Glomerular endothelial cell (primary cell): ENCODE data around the gene PLEKHB2. TPM values are rescaled to one million over a fixed set of nuclear protein-coding genes. Genes with fewer than 3 reads are reported as not detected.
"Not testable (repeated sequence)": the region's sequence is repeated elsewhere in the genome, so short reads cannot be mapped to it uniquely, and the experiment has no call there.

ENCODE experiments used
- DNase-seq: peaks from one replicate; pipeline ENCODE4 v3.0.0-alpha.2; 2011; ENCODE audit warnings: low read depth, low spot score; ENCODE audit errors: extremely low read depth
- total RNA-seq: library from RNA; depleted of rRNA; stranded (reverse); fragments of >200 nt; gene quantifications from 2 replicates; pipeline ENCODE4 v1.2.3, GENCODE V29; 2015

PLEKHB2 gene
- total RNA-seq, 1 donor from 2014 or later, result 113 TPM

GRCh38 chr2:131093696-131094462 lies 11.3 kb upstream of the PLEKHB2 start:
- DNase-seq, result no peak

- no peak for DNase-seq
Measured at GRCh38 chr2:131094463-131095281, 10.5 kb upstream of the PLEKHB2 start.

- DNase-seq, result no peak
Measured at GRCh38 chr2:131103165-131103564, 2.0 kb upstream of the PLEKHB2 start.

- peak; percentile 36 for DNase-seq
Measured at GRCh38 chr2:131104487-131105155, 515 bp upstream of the PLEKHB2 start.

GRCh38 chr2:131105950-131106801 lies 1.0 kb downstream of the PLEKHB2 start:
- DNase-seq, result peak; percentile 37

- no peak for DNase-seq
Measured at GRCh38 chr2:131112529-131112928, 7.4 kb downstream of the PLEKHB2 start.

GRCh38 chr2:131113566-131114227 lies 8.6 kb downstream of the PLEKHB2 start:
- no peak for DNase-seq

- not testable (repeated sequence) for DNase-seq
Measured at GRCh38 chr2:131114950-131115349, 9.8 kb downstream of the PLEKHB2 start.

GRCh38 chr2:131115752-131116151 lies 10.6 kb downstream of the PLEKHB2 start:
- DNase-seq, result no peak

GRCh38 chr2:131120815-131121317 lies 15.7 kb downstream of the PLEKHB2 start:
- no peak for DNase-seq

- no peak for DNase-seq
Measured at GRCh38 chr2:131121464-131121863, 16.3 kb downstream of the PLEKHB2 start.

GRCh38 chr2:131122496-131122895 lies 17.4 kb downstream of the PLEKHB2 start:
- no peak for DNase-seq

GRCh38 chr2:131123192-131123591 lies 18.1 kb downstream of the PLEKHB2 start:
- DNase-seq, result no peak

GRCh38 chr2:131125195-131125757 lies 20.1 kb downstream of the PLEKHB2 start:
- no peak for DNase-seq

GRCh38 chr2:131126436-131126835 lies 21.3 kb downstream of the PLEKHB2 start:
- DNase-seq, result no peak

GRCh38 chr2:131127076-131127475 lies 21.9 kb downstream of the PLEKHB2 start:
- no peak for DNase-seq

- no peak for DNase-seq
Measured at GRCh38 chr2:131127981-131128380, 22.8 kb downstream of the PLEKHB2 start.

GRCh38 chr2:131130298-131130596 lies 25.1 kb downstream of the PLEKHB2 start:
- DNase-seq, result no peak

GRCh38 chr2:131132729-131133128 lies 27.6 kb downstream of the PLEKHB2 start:
- no peak for DNase-seq

- DNase-seq, result no peak
Measured at GRCh38 chr2:131140581-131140980, 35.4 kb downstream of the PLEKHB2 start.
